DND-41 (cell line): ENCODE measurements around the gene MLXIPL.

ENCODE experiments used
- ATAC-seq: fragments of 200-7000 bp; cut with Tn5 transposase; 3 replicates; pipeline ENCODE4 v1.9.1; 2021; ENCODE audit warnings: low read depth; ENCODE audit not compliant: insufficient read depth
- DNase-seq: peaks from one replicate; pipeline ENCODE4 v3.0.0-alpha.2; 2020
- H2AFZ ChIP-seq: 2 replicates; pipeline ENCODE4 v1.6.0; 2012; ENCODE audit warnings: low read depth, low read length
- H3K27ac ChIP-seq: 2 replicates; pipeline ENCODE4 v1.5.1; 2012; ENCODE audit warnings: low read length, inconsistent platforms
- H3K27me3 ChIP-seq: fragments of 200-600 bp; sonication (generic); 2 replicates; pipeline ENCODE4 v1.6.0; 2012; ENCODE audit warnings: low read length, mild to moderate bottlenecking, inconsistent platforms; ENCODE audit not compliant: insufficient read depth, poor library complexity
- H3K36me3 ChIP-seq: 2 replicates; pipeline ENCODE4 v1.5.1; 2012; ENCODE audit warnings: low read length, inconsistent platforms; ENCODE audit not compliant: insufficient read depth
- H3K4me1 ChIP-seq: 2 replicates; pipeline ENCODE4 v1.5.1; 2012; ENCODE audit warnings: mild to moderate bottlenecking, low read length; ENCODE audit not compliant: insufficient read depth
- H3K4me2 ChIP-seq: 2 replicates; pipeline ENCODE4 v1.6.0; 2012; ENCODE audit warnings: mild to moderate bottlenecking, moderate library complexity, low read length, inconsistent platforms; ENCODE audit not compliant: insufficient read depth
- H3K4me3 ChIP-seq, 2 experiments: fragments of 200-600 bp in 1 of 2; shearing (Covaris generic) in 1 of 2; 2 replicates each; pipeline ENCODE4 v1.5.1; 2012 to 2016; ENCODE audit warnings: inconsistent platforms in 2 of 2, low read length in 2 of 2, mild to moderate bottlenecking in 2 of 2, low read depth in 1 of 2, moderate library complexity in 1 of 2
- H3K79me2 ChIP-seq: 2 replicates; pipeline ENCODE4 v1.6.0; 2012; ENCODE audit warnings: low read length, inconsistent platforms; ENCODE audit not compliant: insufficient read depth
- H3K9ac ChIP-seq: 2 replicates; pipeline ENCODE4 v1.6.0; 2012; ENCODE audit warnings: low read depth, mild to moderate bottlenecking, inconsistent platforms, low read length, moderate library complexity
- H3K9me3 ChIP-seq: 2 replicates; pipeline ENCODE4 v1.5.1; 2012; ENCODE audit warnings: low read length, moderate library complexity, mild to moderate bottlenecking, inconsistent platforms; ENCODE audit not compliant: insufficient read depth, severe bottlenecking
- H4K20me1 ChIP-seq: 2 replicates; pipeline ENCODE4 v1.6.0; 2012; ENCODE audit warnings: low read length; ENCODE audit not compliant: insufficient read depth
- EZH2 ChIP-seq: IDR thresholded peaks from 3 replicates; pipeline ENCODE4 v1.6.1; 2012; ENCODE audit warnings: borderline replicate concordance, low read depth, mild to moderate bottlenecking, moderate library complexity, low read length, inconsistent platforms; ENCODE audit not compliant: severe bottlenecking
- TF ChIP-seq, protein P1 (sequence below): IDR thresholded peaks from 2 replicates; pipeline ENCODE4 v1.5.1; 2012; ENCODE audit warnings: borderline replicate concordance, low read length, moderate library complexity, mild to moderate bottlenecking; ENCODE audit not compliant: poor library complexity, severe bottlenecking; ENCODE audit errors: extremely low read depth

The MLXIPL gene

DNA sequence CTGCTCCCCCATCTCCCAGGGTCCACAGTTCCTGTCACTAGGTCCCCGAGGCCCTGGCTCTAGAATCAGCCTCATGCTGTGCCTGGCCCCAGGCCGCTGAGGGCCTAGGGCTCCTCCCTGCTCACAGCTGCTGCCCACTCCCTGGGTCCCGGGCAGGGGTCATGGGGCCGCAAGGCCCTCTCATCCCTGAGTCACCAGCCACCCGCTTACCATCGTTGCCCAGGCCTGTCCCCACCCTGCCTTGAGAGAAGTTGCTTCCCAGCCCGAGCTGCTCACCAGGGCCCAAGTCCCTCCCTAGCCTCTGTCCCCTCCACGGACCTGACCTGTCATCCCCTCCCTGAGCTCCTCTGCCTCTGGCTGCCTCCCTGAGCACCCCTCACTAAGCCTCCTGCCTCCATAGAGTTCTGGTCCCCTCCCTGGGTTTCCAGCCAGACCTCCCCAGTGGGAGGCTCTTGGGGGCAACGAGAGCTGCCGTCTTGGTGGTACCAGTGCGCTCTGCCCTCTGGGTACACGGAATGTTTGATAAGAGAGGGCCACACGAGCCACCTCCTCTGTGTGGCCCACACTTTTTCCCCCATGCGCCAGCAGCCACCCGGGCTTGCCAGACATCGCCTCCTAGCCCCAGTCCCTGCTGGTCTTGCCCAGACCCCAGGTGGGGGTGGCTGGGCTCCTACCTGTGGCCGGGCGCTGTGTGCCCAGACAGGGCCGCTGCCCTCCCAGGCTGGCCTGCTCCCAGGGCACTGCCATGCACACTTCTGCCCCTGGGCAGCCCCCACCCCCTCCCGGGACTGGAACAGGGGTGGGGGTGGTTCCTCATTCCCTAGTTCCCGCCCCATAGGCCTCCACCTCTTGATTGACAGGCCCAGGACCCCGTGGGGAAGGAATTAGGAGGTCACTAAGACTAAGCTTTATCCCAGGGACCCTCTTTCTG is 21.3 kb downstream of the MLXIPL start:
- Histone ChIP-seq H3K79me2 (no peaks in the 10 kb centered on the region), H3K4me2 (no peak overlapping the region), H2AFZ (no peak overlapping the region), H3K9me3 (no peaks in the 10 kb centered on the region), H4K20me1 (peaks cover 3% of the 10 kb centered on the region; the same call in 1 of the 2 replicates), H3K4me3 (no peak overlapping the region), H3K27ac (no peak overlapping the region), H3K27me3 (no peaks in the 10 kb centered on the region), H3K9ac (no peak overlapping the region), H3K36me3 (no peaks in the 10 kb centered on the region), H3K4me1 (0 out of 2 replicates have a peak, but pooled peaks cover 5% of the 10 kb centered on the region)
- DNase-seq (no peak), ATAC-seq (no peak)
- TF ChIP-seq EZH2, result no peak
- TF ChIP-seq, protein P1, sequence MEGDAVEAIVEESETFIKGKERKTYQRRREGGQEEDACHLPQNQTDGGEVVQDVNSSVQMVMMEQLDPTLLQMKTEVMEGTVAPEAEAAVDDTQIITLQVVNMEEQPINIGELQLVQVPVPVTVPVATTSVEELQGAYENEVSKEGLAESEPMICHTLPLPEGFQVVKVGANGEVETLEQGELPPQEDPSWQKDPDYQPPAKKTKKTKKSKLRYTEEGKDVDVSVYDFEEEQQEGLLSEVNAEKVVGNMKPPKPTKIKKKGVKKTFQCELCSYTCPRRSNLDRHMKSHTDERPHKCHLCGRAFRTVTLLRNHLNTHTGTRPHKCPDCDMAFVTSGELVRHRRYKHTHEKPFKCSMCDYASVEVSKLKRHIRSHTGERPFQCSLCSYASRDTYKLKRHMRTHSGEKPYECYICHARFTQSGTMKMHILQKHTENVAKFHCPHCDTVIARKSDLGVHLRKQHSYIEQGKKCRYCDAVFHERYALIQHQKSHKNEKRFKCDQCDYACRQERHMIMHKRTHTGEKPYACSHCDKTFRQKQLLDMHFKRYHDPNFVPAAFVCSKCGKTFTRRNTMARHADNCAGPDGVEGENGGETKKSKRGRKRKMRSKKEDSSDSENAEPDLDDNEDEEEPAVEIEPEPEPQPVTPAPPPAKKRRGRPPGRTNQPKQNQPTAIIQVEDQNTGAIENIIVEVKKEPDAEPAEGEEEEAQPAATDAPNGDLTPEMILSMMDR, result no peak

DNA sequence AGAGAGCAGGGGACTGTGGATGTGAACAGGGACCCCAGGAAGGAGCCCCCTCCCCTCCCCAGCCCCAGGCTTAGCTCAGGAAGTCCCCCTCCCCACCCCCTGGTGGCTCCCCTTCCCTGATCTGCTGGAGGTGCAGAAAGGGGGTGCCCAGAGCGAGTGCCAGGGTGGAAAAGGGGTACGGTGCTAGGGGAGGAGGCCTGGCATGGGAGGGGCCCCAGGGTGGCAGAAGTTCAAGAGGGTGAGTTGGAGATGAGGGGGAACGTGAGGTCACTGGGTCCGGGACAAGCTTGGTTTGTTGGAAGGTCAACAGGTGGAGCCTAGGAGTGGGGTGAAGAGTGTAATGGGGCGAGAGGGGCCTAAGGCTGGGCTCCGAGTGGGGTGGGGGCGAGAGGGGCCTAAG is 24.4 kb downstream of the MLXIPL start:
- no peak overlapping the region for H3K4me3 ChIP-seq
- H3K9me3 ChIP-seq, result no peaks in the 10 kb centered on the region
- no peak for TF ChIP-seq EZH2
- TF ChIP-seq, protein P1, result no peak
- DNase-seq (no peak), ATAC-seq (no peak)
- H3K36me3 ChIP-seq, result no peaks in the 10 kb centered on the region
- H3K27ac ChIP-seq, result no peak overlapping the region
- H4K20me1 ChIP-seq, result no peaks in the 10 kb centered on the region
- no peaks in the 10 kb centered on the region for H3K27me3 ChIP-seq
- H3K4me1 ChIP-seq, result no peaks in the 10 kb centered on the region
- no peak overlapping the region for H3K4me2 ChIP-seq
- H3K79me2 ChIP-seq, result no peaks in the 10 kb centered on the region
- H2AFZ ChIP-seq, result no peak overlapping the region
- no peak overlapping the region for H3K9ac ChIP-seq

DNA sequence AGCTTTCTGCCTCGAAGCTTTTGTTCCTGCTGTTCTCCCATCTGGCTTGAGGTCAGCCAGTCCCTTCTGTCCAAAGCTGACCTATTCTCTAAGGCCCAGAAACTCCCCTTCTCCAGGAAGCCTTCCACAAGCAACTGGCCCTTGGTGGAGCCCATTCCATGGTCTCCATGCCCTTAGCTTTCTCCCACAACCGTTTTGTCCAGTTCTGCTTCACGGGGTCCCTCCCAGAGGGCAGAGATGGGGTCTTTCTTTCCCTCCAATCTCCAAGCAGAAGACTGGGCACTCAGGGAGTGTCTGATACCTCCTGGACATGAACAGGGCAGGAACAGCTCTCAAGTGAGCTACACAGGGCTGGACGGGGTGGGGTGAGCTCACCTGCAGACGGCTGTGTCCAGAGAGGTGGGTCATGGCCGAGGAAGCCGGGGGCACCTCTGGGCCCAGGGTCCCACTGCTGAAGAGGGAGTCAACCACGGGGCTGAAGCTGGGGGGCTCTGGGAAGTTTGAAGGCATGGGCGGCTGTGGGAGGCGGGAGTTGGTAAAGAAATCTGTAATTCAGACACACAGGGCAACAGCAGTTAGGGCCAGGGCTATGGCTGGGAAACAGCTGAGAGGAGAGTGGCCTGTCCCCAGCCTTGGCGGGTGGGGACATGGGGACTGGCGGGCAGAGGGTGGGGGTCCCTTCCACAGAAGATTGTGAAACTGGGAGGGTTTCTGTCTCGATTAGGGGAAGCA is 25.0 kb downstream of the MLXIPL start:
- H2AFZ ChIP-seq, result no peak overlapping the region
- no peaks in the 10 kb centered on the region for H3K9me3 ChIP-seq
- no peaks in the 10 kb centered on the region for H3K4me1 ChIP-seq
- H3K4me3 ChIP-seq, result no peak overlapping the region
- H3K9ac ChIP-seq, result no peak overlapping the region
- TF ChIP-seq, protein P1, result no peak
- no peak for TF ChIP-seq EZH2
- no peak overlapping the region for H3K4me2 ChIP-seq
- H3K79me2 ChIP-seq, result no peaks in the 10 kb centered on the region
- no peaks in the 10 kb centered on the region for H3K27me3 ChIP-seq
- H4K20me1 ChIP-seq, result no peaks in the 10 kb centered on the region
- H3K27ac ChIP-seq, result no peak overlapping the region
- DNase-seq, result no peak
- ATAC-seq, result no peak
- no peaks in the 10 kb centered on the region for H3K36me3 ChIP-seq
